ENCODE measurements around the gene BUB3.
"Not testable (repeated sequence)": the region's sequence is repeated elsewhere in the genome, so short reads cannot be mapped to it uniquely, and the experiment has no call there.

BUB3 gene

DNA sequence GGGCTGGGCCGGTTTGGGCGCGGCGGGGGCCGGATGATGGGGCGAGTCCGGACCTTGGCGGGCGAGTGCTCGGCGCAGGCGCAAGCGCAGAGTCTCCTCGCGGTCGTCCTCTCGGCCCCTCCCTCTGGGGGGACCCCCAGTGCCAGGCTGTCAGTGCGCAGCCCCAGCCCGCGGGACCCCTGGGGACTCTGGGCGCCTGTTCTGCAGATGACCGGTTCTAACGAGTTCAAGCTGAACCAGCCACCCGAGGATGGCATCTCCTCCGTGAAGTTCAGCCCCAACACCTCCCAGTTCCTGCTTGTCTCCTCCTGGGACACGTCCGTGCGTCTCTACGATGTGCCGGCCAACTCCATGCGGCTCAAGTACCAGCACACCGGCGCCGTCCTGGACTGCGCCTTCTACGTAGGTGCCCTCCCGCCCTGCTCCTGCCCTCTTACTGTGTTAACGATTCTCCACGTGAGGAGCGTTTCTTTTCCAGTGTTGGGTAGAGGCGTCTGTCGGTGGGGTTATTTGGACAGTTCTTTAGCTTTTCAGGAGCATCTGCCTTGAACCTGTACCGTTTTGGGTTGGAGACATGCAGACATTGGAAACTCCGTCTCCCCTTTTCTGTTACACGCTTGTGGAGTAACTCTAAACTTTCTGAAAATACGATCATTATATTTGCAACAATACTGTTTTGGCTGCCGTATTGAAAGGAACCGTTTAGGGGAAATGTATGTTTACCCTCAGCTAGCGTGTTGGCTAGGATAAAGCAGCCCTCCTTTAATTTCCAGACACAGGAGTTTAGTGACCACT is 706 bp downstream of the BUB3 start:
- peak; percentile 54 for DNase-seq

GRCh38 chr10:123156078-123156477 is 1.9 kb downstream of the BUB3 start:
- no peak for DNase-seq

DNA sequence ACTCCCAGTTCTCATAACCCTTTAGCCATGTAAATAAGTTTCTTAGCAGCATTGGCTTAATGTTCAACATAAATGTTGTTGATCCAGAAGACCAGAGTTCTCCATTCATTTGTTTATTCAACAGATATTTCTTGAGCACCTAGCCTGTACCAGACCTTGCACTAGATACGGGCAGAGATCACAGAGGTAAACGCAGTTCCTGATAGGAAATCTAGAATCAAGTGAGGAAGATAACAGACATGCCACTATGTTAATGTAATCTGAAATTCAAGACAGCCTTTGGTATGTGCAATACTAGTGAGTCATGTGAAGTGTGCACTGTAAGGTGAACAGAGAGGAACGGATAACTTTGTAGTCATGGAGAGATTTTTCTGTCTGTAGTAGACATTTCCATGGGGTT is 3.0 kb downstream of the BUB3 start:
- no peak for DNase-seq

GRCh38 chr10:123158682-123159081 is 4.5 kb downstream of the BUB3 start:
- DNase-seq = no peak

GRCh38 chr10:123160311-123160980 is 6.2 kb downstream of the BUB3 start:
- no peak for DNase-seq

- no peak for DNase-seq
Measured at GRCh38 chr10:123164319-123164718, 10.1 kb downstream of the BUB3 start.

GRCh38 chr10:123165445-123166072 is 11.4 kb downstream of the BUB3 start:
- no peak for DNase-seq

DNA sequence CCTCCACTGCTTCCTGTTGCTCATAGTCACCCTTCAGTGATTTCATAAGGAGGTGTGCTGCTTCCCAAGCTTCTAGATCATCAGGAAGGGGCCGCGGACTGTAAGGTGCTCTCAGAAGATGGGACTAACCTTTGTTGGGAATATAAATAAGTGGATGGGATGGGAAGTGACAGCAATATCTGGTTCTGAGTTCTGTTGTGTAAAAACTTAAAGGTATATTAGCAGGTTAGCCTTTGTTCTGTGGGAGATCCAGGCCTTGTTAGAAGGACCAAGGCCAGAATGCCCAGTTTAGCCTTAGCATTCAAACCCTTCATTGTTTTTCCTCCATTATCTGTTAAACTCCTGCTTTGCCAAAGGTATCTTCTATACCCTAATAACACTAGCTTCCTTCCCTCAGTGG is 12.4 kb downstream of the BUB3 start:
- no peak for DNase-seq

GRCh38 chr10:123170961-123171360 is 16.8 kb downstream of the BUB3 start:
- no peak for DNase-seq

GRCh38 chr10:123171616-123172015 is 17.4 kb downstream of the BUB3 start:
- not testable (repeated sequence) for DNase-seq

GRCh38 chr10:123175389-123176387 is 21.5 kb downstream of the BUB3 start:
- no peak for DNase-seq

GRCh38 chr10:123178390-123178789 is 24.2 kb downstream of the BUB3 start:
- DNase-seq = not testable (repeated sequence)

- DNase-seq = no peak
Measured at GRCh38 chr10:123180101-123181090, 26.2 kb downstream of the BUB3 start.

DNA sequence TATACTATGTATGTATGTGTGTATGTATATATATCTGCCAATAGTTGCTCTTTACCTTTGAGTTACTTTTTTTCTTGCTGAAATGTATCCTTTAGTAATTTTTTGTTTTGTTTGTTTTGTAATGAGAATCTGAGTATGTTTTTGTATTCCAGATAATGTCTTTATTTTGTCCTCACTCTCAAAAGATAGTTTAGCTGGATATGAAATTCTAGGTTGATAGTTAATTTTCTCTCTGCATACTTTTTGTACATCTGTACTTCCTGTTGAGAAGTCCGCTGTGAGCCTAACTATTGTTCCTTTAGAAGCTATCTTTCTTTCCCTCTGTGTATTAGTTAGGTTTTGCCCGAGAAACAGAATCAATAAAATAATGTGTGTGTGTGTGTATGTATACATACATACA is 29.5 kb downstream of the BUB3 start:
- DNase-seq = no peak

DNA sequence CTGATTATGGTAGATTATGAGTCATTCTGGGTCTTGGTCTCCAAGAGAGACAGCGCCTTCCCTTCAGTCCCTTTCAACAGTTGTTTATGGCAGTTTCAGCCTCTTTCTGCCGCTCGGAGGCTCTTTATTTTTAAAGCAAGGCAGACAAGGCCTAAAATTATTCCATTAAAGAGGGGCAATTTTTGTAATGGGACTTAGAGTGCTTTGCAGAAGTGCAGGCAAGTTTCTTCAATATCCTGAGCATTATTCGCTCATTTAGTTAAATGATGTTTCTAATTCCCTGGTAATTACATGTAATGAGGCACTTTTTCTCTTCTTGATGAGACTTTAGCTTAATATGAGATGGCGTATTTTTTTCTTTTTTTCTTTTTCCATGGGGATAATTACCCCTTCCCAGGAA is 33.6 kb downstream of the BUB3 start:
- no peak for DNase-seq

DNA sequence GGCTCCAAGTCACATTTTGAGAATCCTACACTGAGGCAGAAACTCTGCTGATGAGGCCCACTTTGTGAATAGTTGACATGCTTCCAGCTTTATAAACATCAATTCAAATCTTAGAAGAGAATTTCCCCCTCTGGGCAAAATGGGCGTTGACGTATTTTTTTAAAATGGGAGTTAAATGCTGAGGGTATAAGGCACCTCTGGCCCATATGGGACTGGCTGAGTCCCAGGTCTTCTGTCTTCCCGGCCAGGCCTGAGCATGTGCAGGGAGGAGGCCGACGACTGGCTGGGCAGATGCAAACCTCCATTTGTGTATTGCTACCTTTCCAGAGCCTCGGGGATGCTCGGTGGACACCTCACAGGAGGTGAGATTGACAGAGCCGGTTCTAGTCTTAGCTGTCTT is 37.7 kb downstream of the BUB3 start:
- no peak for DNase-seq

GRCh38 chr10:123194056-123194455 is 39.9 kb downstream of the BUB3 start:
- DNase-seq = no peak

DNA sequence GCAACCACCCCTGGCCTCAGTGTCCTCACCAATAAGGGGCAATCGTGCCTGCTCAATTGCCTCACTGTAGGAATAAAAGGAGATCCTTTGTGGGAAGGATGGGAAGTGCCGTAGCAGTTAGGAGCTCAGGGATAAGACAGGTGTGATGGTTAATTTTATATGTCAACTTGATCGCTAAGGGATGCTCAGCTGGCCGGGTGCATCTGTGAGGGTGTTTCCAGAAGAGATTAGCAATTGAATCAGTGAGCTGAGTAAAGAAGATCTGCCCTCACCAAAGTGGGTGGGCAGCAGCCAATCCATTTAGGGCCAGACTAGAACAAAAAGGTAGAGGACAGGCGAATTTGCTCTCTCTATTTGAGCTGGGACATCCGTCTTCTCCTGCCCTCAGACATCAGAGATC is 46.3 kb downstream of the BUB3 start:
- DNase-seq = no peak

DNA sequence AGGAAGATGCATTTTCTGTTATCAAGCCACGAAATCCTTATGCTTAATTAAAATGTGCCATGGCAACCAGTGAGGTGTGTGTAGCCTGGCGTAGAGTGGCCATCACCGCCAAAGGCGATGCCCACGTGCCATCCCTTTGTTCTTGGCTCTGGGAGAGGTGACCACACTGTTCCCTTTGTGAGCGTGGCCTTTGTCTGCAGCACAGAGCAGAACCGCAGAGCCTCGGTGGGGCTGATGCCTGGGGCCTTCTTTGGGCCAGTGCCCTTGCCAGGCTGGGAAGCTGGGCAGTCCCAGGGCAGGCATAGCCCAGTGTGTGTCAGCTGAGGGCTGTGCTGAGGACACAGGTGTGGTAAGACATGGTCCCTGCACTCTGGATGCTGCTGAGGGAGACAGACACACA is 48.3 kb downstream of the BUB3 start:
- no peak for DNase-seq

- no peak for DNase-seq
Measured at GRCh38 chr10:123203393-123204126, 49.4 kb downstream of the BUB3 start.

GRCh38 chr10:123204127-123204461 is 49.9 kb downstream of the BUB3 start:
- DNase-seq = no peak

All from RPMI8226 (cell line).